Measurements from ENCODE around the gene PDGFB. TPM values are rescaled to one million over a fixed set of nuclear protein-coding genes. Genes with fewer than 3 reads are reported as not detected.

Gene PDGFB
- total RNA-seq, 1 experiment from 2014 or later = 13.1 TPM

DNA sequence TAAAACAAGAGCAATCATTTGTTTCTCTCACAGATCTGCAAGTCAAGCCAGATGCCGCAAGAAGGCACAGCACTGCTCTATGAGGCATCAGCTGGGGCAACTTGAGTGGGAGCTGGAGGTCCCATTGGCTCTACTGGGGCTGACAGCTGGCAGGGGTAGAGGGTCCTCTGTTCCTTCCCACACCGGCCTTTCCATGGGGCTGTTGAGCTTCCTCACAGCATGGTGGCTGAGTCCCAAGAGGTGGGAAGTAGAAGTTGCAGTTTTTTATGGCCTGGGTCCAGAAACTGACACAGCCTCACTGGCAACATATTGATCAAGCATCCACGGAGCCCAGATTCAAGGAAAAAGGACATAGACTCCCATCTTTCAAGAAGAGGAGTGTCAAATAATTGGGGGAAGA lies 40.2 kb upstream of the PDGFB start:
- no peaks in the 10 kb centered on the region for H3K9me2 ChIP-seq (ENCODE audit: insufficient read depth)
- BruUV-seq (replicated peaks) = no TSS peak
- H3K27ac ChIP-seq (ENCODE audit: low read depth, low read length) = no peak overlapping the region
- no peak overlapping the region for H3K9ac ChIP-seq (ENCODE audit: low read length)
- ChIA-PET POLR2A (no interaction called here), CTCF (no interaction called here), RAD21 (ENCODE audit: low non-redundant PET in 1 of 2, low total read pairs in 2 of 2, uncharacterized antibody in 2 of 2, unreplicated experiment in 2 of 2) (no interaction called here)
- DNase-seq (ENCODE audit: low read depth, low spot score) (no peak), ATAC-seq (no peak)
- H3K4me1 ChIP-seq (ENCODE audit: control insufficient read depth in 1 of 2, insufficient read depth in 2 of 2, low read length in 2 of 2) = peaks cover 3 to 20% of the 10 kb centered on the region in 2 experiments
- H4K20me1 ChIP-seq (ENCODE audit: insufficient read depth) = no peaks in the 10 kb centered on the region
- H3K4me2 ChIP-seq (ENCODE audit: low read length) = no peak overlapping the region
- intact Hi-C loops (cut with micrococcal nuclease) = no loop called here
- no peaks in the 10 kb centered on the region for H3K36me3 ChIP-seq (ENCODE audit: control insufficient read depth in 1 of 2, insufficient read depth in 2 of 2, low read length in 2 of 2)
- TF ChIP-seq YY1 (IDR thresholded peaks at IDR 0.05; ENCODE audit: extremely low read depth, insufficient replicate concordance, low read depth, low read length) = peak; percentile 71
- no peak for TF ChIP-seq ELF1 (IDR thresholded peaks at IDR 0.05; ENCODE audit: borderline replicate concordance, low read depth)
- no peaks in the 10 kb centered on the region for H3K27me3 ChIP-seq (ENCODE audit: insufficient read depth, low read length)
- H3K9me3 ChIP-seq (ENCODE audit: control insufficient read depth in 1 of 2, insufficient read depth in 1 of 2, low read depth in 1 of 2, low read length in 2 of 2) = peaks cover 0 to 11% of the 10 kb centered on the region in 2 experiments; a peak in 1 of 4 replicates
- H2AFZ ChIP-seq (ENCODE audit: low read depth, low read length, poor library complexity, severe bottlenecking) = no peak overlapping the region
- H3K4me3 ChIP-seq (replicated peaks in 1 of 2; ENCODE audit: low read depth in 1 of 2, low read length in 2 of 2) = no peak overlapping the region
- no peaks in the 10 kb centered on the region for H3K79me2 ChIP-seq (ENCODE audit: insufficient read depth, low read length)

DNA sequence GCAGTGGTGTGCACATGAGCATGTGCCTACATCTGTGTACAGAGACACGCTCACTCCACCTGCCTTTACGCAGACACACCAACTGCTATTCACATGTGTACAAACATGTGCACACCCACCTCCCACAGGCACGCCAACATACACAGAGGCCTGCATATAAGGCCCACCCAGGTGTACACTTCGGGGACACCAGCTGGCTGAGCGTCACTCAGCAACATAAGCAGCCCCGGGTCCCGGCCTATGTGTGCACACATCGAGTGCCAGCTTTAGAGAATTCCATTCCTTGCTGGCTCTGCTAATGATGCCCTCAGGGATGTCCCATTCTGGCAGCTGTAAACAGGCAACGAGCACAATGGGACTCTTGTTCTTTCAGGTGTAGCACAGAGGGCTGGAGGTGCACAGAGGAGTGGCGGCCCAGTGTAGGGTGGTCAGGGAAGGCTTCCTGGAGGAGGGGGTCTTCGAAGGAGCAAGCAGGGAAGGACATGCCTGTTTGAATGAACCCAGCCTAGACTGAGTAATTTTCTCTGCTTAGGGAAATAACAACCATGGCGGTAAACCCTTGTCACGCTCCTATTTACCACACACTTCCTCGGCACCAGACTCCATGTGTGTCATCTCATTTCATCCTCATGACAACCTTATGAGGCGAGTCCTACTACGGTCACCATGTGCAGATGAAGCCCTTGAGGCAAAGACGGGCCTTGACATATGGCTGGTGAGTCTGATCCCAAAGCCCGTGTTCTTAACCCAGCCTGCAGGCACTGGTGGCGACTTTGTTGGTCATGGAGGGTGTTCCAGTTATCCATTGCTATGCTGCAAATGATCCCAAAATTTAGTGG lies 39.6 kb upstream of the PDGFB start:
- no TSS peak for BruUV-seq (replicated peaks)
- ATAC-seq (no peak), DNase-seq (ENCODE audit: low read depth, low spot score) (no peak)
- H3K27me3 ChIP-seq (ENCODE audit: insufficient read depth, low read length) = no peaks in the 10 kb centered on the region
- H3K9ac ChIP-seq (ENCODE audit: low read length) = no peak overlapping the region
- no peaks in the 10 kb centered on the region for H4K20me1 ChIP-seq (ENCODE audit: insufficient read depth)
- no peak overlapping the region for H2AFZ ChIP-seq (ENCODE audit: low read depth, low read length, poor library complexity, severe bottlenecking)
- CTCF ChIA-PET = no interaction called here
- H3K9me3 ChIP-seq (ENCODE audit: control insufficient read depth in 1 of 2, insufficient read depth in 1 of 2, low read depth in 1 of 2, low read length in 2 of 2) = peaks cover 0 to 11% of the 10 kb centered on the region in 2 experiments; a peak in 1 of 4 replicates
- H3K9me2 ChIP-seq (ENCODE audit: insufficient read depth) = no peaks in the 10 kb centered on the region
- intact Hi-C loops (cut with micrococcal nuclease) = no loop called here
- POLR2A ChIA-PET = no interaction called here
- no peaks in the 10 kb centered on the region for H3K36me3 ChIP-seq (ENCODE audit: control insufficient read depth in 1 of 2, insufficient read depth in 2 of 2, low read length in 2 of 2)
- no peak overlapping the region for H3K27ac ChIP-seq (ENCODE audit: low read depth, low read length)
- no peak overlapping the region for H3K4me3 ChIP-seq (replicated peaks in 1 of 2; ENCODE audit: low read depth in 1 of 2, low read length in 2 of 2)
- H3K79me2 ChIP-seq (ENCODE audit: insufficient read depth, low read length) = no peaks in the 10 kb centered on the region
- RAD21 ChIA-PET (ENCODE audit: low non-redundant PET in 1 of 2, low total read pairs in 2 of 2, uncharacterized antibody in 2 of 2, unreplicated experiment in 2 of 2) = no interaction called here
- TF ChIP-seq SRF (IDR thresholded peaks at IDR 0.05; ENCODE audit: low read depth) (no peak), ELF1 (IDR thresholded peaks at IDR 0.05; ENCODE audit: borderline replicate concordance, low read depth) (no peak), EZH2phosphoT487 (IDR thresholded peaks at IDR 0.05; ENCODE audit: borderline replicate concordance) (no peak), SP1 (IDR thresholded peaks at IDR 0.05; ENCODE audit: low read depth) (no peak), SIN3A (IDR thresholded peaks at IDR 0.05; ENCODE audit: low read depth) (no peak), ZNF274 (IDR thresholded peaks at IDR 0.05; ENCODE audit: low read depth, low read length) (no peak)
- no peak overlapping the region for H3K4me2 ChIP-seq (ENCODE audit: low read length)
- H3K4me1 ChIP-seq (ENCODE audit: control insufficient read depth in 1 of 2, insufficient read depth in 2 of 2, low read length in 2 of 2) = peaks cover 0 to 14% of the 10 kb centered on the region in 2 experiments; a peak in 2 of 4 replicates

All from HCT116 (cell line).